HepG2 (cell line): ENCODE measurements around the gene C22orf31. TPM values are rescaled to one million over a fixed set of nuclear protein-coding genes. Genes with fewer than 3 reads are reported as not detected.

Experiments
- ATAC-seq: fragments of 200-7000 bp; cut with Tn5 transposase; 3 replicates; pipeline ENCODE4 v1.9.1; 2020; ENCODE audit warnings: mild to moderate bottlenecking, moderate library complexity
- BruUV-seq: library from RNA; stranded (reverse); fragments of 400-500 nt; replicated peaks from 2 replicates; lab custom pipeline; 2021; lab: Mats Ljungman, UMichigan
- CTCF ChIA-PET: fragments of 300-600 bp; formaldehyde crosslinking; extraction: SDS; loops from one replicate; lab custom pipeline; 2021; ENCODE audit warnings: low total read pairs, inconsistent platforms, low intra/inter-chr PET ratio; lab: Yijun Ruan, JAX
- POLR2A ChIA-PET: fragments of 350-600 bp; sonication (Branson Sonifier 250); formaldehyde crosslinking; loops from one replicate; lab custom pipeline; 2020; ENCODE audit warnings: antibody characterized with exemption, inconsistent platforms; lab: Yijun Ruan, JAX
- DNase-seq: peaks from one replicate; pipeline ENCODE4 v3.0.0-alpha.2; 2015; ENCODE audit warnings: low spot score
- FAIRE-seq: peaks from 3 replicates; lab custom pipeline; 2011; peaks lifted over from hg19 to GRCh38; lab: Jason Lieb, UNC
- H2AFZ ChIP-seq: one replicate; pipeline ENCODE4 v1.6.1; 2011; ENCODE audit warnings: low read length, inconsistent platforms
- H3K27ac ChIP-seq: fragments of 300-600 bp; 3 replicates; pipeline ENCODE4 v1.8.0; 2011; ENCODE audit warnings: mixed run types, mild to moderate bottlenecking, mixed read lengths, low read length, inconsistent platforms; ENCODE audit not compliant: insufficient read depth; ENCODE audit errors: extremely low read length
- H3K27me3 ChIP-seq, 2 experiments: fragments of 200-600 bp in 1 of 2; 2 replicates in 1 of 2; 3 replicates in 1 of 2; pipeline versions ENCODE4 v1.6.0 to v1.8.0; 2011; ENCODE audit warnings: low read length in 2 of 2, mild to moderate bottlenecking in 2 of 2, moderate library complexity in 2 of 2, inconsistent platforms in 1 of 2; ENCODE audit not compliant: insufficient read depth in 2 of 2, control insufficient read depth in 1 of 2
- H3K36me3 ChIP-seq, 2 experiments: fragments of 200-600 bp in 1 of 2; replicated peaks in 1 of 2; 2 replicates in 1 of 2; 3 replicates in 1 of 2; pipeline versions ENCODE4 v1.5.1 to v1.8.0; 2011; ENCODE audit warnings: low read length in 2 of 2, inconsistent platforms in 1 of 2; ENCODE audit not compliant: insufficient read depth in 2 of 2, control insufficient read depth in 1 of 2
- H3K4me1 ChIP-seq: 2 replicates; pipeline ENCODE4 v1.5.1; 2012; ENCODE audit warnings: low read length, inconsistent platforms; ENCODE audit not compliant: insufficient read depth
- H3K4me2 ChIP-seq: 2 replicates; pipeline ENCODE4 v1.6.0; 2011; ENCODE audit warnings: low read depth, low read length, inconsistent platforms
- H3K4me3 ChIP-seq, 3 experiments: fragments of 200-600 bp in 1 of 3; sonication (generic), shearing (Covaris generic) in 1 of 3; replicated peaks in 1 of 3; 2 replicates each; pipeline ENCODE4 v1.5.1; 2011 to 2016; ENCODE audit warnings: low read length in 3 of 3, inconsistent platforms in 2 of 3, low read depth in 2 of 3, mild to moderate bottlenecking in 2 of 3, control low read depth in 1 of 3, mixed read lengths in 1 of 3; ENCODE audit not compliant: insufficient read depth in 1 of 3
- H3K79me2 ChIP-seq: one replicate; pipeline ENCODE4 v1.6.1; 2011; ENCODE audit warnings: low read length, inconsistent platforms; ENCODE audit not compliant: insufficient read depth
- H3K9ac ChIP-seq: 2 replicates; pipeline ENCODE4 v1.6.0; 2011; ENCODE audit warnings: mild to moderate bottlenecking, low read depth, low read length, inconsistent platforms; ENCODE audit not compliant: insufficient read depth
- H3K9me3 ChIP-seq: 2 replicates; pipeline ENCODE4 v1.5.1; 2012; ENCODE audit warnings: mild to moderate bottlenecking, low read length
- H4K20me1 ChIP-seq: 2 replicates; pipeline ENCODE4 v1.6.0; 2011; ENCODE audit warnings: inconsistent platforms, mild to moderate bottlenecking, low read length, moderate library complexity; ENCODE audit not compliant: insufficient read depth
- ARID2 ChIP-seq: sonication (generic); formaldehyde crosslinking; IDR thresholded peaks from 2 replicates; pipeline ENCODE4 v1.8.1; 2022; ENCODE audit warnings: mild to moderate bottlenecking, missing genetic modification reagents, borderline replicate concordance
- NONO ChIP-seq, 2 experiments: fragments of 450-650 bp in 1 of 2; sonication (generic) in 1 of 2; formaldehyde crosslinking in 1 of 2; IDR thresholded peaks in 1 of 2; conservative IDR thresholded peaks in 1 of 2; 2 replicates each; pipeline versions ENCODE4 v1.6.1 to v1.8.0; 2017 to 2022; ENCODE audit warnings: mild to moderate bottlenecking in 1 of 2, missing genetic modification reagents in 1 of 2, moderate library complexity in 1 of 2
- REL ChIP-seq: sonication (generic); formaldehyde crosslinking; conservative IDR thresholded peaks from 2 replicates; pipeline ENCODE4 v1.8.0; 2022; ENCODE audit warnings: mild to moderate bottlenecking, missing genetic modification reagents, moderate library complexity
- ZNF121 ChIP-seq: sonication (generic); formaldehyde crosslinking; IDR thresholded peaks from 2 replicates; pipeline ENCODE4 v1.5.0; 2020; ENCODE audit warnings: mild to moderate bottlenecking, missing genetic modification reagents
- ZNF678 ChIP-seq: sonication (generic); formaldehyde crosslinking; IDR thresholded peaks from 2 replicates; pipeline ENCODE4 v1.4.0; 2020; ENCODE audit warnings: mild to moderate bottlenecking, missing genetic modification reagents
- ZNF816 ChIP-seq: sonication (generic); formaldehyde crosslinking; IDR thresholded peaks from 2 replicates; pipeline ENCODE4 v1.8.0; 2022; ENCODE audit warnings: missing genetic modification reagents, mild to moderate bottlenecking, borderline replicate concordance
- WGBS: methylation state at CpG from one replicate; pipeline ENCODE4 v1.1.6; 2017; ENCODE audit warnings: low lambda C conversion rate; 5-methylcytosine and 5-hydroxymethylcytosine counted together
- in situ Hi-C: cut with HindIII; loops from 2 replicates; pipeline ENCODE4 v1.10.0; 2017; ENCODE audit warnings: low pct_unique_long_range_greater_than_20kb; ENCODE audit not compliant: extremely low pct_ligation_motif_present
- intact Hi-C: fragments of 100-400 bp; cut with micrococcal nuclease; formaldehyde crosslinking; loops from one replicate; pipeline ENCODE4 v1.10.0; 2022; ENCODE audit not compliant: unreplicated experiment
- polyA plus RNA-seq, 8 experiments: library from polyadenylated mRNA; depleted of rRNA in 3 of 8; stranded (reverse) in 7 of 8; unstranded in 1 of 8; fragments of >200 nt; fragmentation: Illumina TruSeq in 4 of 8; extraction: Trizol in 4 of 8; gene quantifications; 2 replicates each; pipeline versions ENCODE4 v1.2.1 to v1.2.3, GENCODE V29; 2011 to 2016; ENCODE audit warnings: low read depth in 4 of 8, missing spikeins in 1 of 8, mixed read lengths in 1 of 8; ENCODE audit not compliant: insufficient read depth in 1 of 8
- total RNA-seq, 5 experiments: library from RNA; depleted of rRNA; stranded (reverse); fragments of >200 nt; fragmentation: Illumina TruSeq; extraction: Trizol; gene quantifications; 2 replicates each; pipeline ENCODE4 v1.2.3, GENCODE V29; 2016; ENCODE audit warnings: low read depth in 1 of 5
- TF ChIP-seq, protein P1 (sequence below): IDR thresholded peaks from 2 replicates; pipeline ENCODE4 v1.6.1; 2016; ENCODE audit warnings: missing compliant biosample characterization, missing genetic modification reagents, borderline replicate concordance

C22orf31 gene
- total and polyA plus RNA-seq, 2 of the 13 experiments (the other 11 are each of a cell fraction or from before 2014, with no cell fraction given), result not detected

DNA sequence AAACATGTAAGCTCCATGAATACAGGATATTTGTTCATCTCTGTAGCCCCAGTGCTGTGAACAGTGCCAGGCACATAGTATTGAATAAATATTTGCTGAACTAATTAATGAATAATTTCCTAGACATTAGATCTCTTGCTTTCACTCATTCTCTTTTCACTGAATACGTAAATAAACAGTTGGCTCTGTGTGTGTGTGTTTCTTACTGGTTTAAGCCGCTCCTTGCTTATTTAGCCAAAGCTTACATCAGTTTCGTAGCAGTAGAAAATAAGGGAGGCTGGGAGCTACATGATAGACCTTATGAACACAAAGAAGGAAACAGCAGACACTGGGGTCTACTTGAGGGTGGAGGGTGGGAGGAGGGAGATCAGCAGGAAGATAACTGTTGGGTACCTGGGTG, 28.4 kb upstream of the C22orf31 start:
- no peak for FAIRE-seq
- no peak for ATAC-seq
- POLR2A ChIA-PET, result no interaction called here
- no peak overlapping the region for H3K9ac ChIP-seq
- no peak overlapping the region for H3K4me3 ChIP-seq
- DNase-seq, result no peak
- H3K79me2 ChIP-seq, result no peaks in the 10 kb centered on the region
- no TSS peak for BruUV-seq
- no peaks in the 10 kb centered on the region for H3K9me3 ChIP-seq
- no peaks in the 10 kb centered on the region for H3K27me3 ChIP-seq
- TF ChIP-seq ARID2 (no peak), ZNF121 (CRISPR knock-in tag) (no peak), REL (no peak), NONO (IDR thresholded peaks at IDR 0.05) (no peak), NONO (CRISPR knock-in tag; conservative IDR thresholded peaks at IDR 0.05) (no peak), ZNF678 (CRISPR knock-in tag) (no peak)
- H4K20me1 ChIP-seq, result peaks cover 4% of the 10 kb centered on the region; the same call in 1 of the 2 replicates
- H3K27ac ChIP-seq, result no peak overlapping the region
- H3K36me3 ChIP-seq, result no peaks in the 10 kb centered on the region
- CTCF ChIA-PET, result no interaction called here
- intact Hi-C loops, result no loop called here
- no peak overlapping the region for H3K4me2 ChIP-seq
- H2AFZ ChIP-seq, result no peak overlapping the region
- peaks cover 30% of the 10 kb centered on the region for H3K4me1 ChIP-seq
- in situ Hi-C loops, result no loop called here
- 91% methylated on average over 3 of the region's 3 CpGs for WGBS

DNA sequence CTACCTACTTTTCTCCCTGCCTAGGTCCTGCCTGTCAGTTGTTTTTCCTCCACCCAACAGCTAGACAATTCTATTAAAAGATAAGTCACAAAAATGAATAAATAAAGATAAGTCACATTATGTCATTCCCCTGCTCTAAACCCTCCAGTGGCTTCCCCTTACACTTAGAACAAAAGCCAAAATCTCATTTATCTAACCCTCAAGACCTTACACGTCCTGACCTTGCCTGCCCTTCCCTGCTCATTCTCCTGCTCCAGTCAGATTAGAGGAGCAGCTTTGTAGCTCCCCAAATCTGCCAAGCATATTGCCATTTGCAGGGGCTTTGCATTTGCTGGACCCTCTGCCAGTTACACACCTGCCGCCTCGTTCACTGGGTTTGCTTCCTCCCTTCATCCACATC, 27.9 kb upstream of the C22orf31 start:
- CTCF ChIA-PET, result no interaction called here
- 85% methylated on average over 3 of the region's 3 CpGs for WGBS

More for the DNA sequence above, 27.9 kb upstream of the C22orf31 start:
- Histone ChIP-seq H2AFZ (no peak overlapping the region), H3K9me3 (no peaks in the 10 kb centered on the region), H3K4me3 (no peak overlapping the region), H3K79me2 (no peaks in the 10 kb centered on the region), H3K27me3 (no peaks in the 10 kb centered on the region), H3K4me2 (no peak overlapping the region), H3K27ac (no peak overlapping the region), H3K9ac (no peak overlapping the region), H3K36me3 (no peaks in the 10 kb centered on the region), H3K4me1 (peaks cover 26% of the 10 kb centered on the region), H4K20me1 (peaks cover 4% of the 10 kb centered on the region; the same call in 1 of the 2 replicates)
- POLR2A ChIA-PET, result no interaction called here
- BruUV-seq, result no TSS peak
- in situ Hi-C loops (no loop called here), intact Hi-C loops (no loop called here)
- ATAC-seq (no peak), FAIRE-seq (no peak), DNase-seq (no peak)
- TF ChIP-seq, protein P1, sequence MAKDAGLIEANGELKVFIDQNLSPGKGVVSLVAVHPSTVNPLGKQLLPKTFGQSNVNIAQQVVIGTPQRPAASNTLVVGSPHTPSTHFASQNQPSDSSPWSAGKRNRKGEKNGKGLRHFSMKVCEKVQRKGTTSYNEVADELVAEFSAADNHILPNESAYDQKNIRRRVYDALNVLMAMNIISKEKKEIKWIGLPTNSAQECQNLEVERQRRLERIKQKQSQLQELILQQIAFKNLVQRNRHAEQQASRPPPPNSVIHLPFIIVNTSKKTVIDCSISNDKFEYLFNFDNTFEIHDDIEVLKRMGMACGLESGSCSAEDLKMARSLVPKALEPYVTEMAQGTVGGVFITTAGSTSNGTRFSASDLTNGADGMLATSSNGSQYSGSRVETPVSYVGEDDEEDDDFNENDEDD (CRISPR knock-in tag), result no peak
- no peak for TF ChIP-seq ZNF816 (CRISPR knock-in tag)
